ENCODE data around the gene MASP1.

MASP1 gene

GRCh38 chr3:187252311-187252710 is 39.2 kb downstream of the MASP1 start:
- no peaks in the 10 kb centered on the region for H4K20me1 ChIP-seq (ENCODE audit: insufficient read depth, low read length)
- TF ChIP-seq EZH2 (IDR thresholded peaks at IDR 0.05; ENCODE audit: borderline replicate concordance, low read length): no peak
- TF ChIP-seq CTCF (IDR thresholded peaks at IDR 0.05; ENCODE audit: low read length): no peak
- H3K9me2 ChIP-seq (ENCODE audit: low read depth, low read length): no peaks in the 10 kb centered on the region
- H3F3A ChIP-seq (ENCODE audit: insufficient read depth, low read length): no peaks in the 10 kb centered on the region
- no peaks in the 10 kb centered on the region for H3K79me2 ChIP-seq (ENCODE audit: insufficient read depth, low read length)
- H3K27me3 ChIP-seq (ENCODE audit: insufficient read depth, low read length): 0 out of 2 replicates have a peak, but pooled peaks cover 4% of the 10 kb centered on the region
- no peak overlapping the region for H3K27ac ChIP-seq (ENCODE audit: low read depth, low read length, poor library complexity, severe bottlenecking)
- H3K4me2 ChIP-seq (ENCODE audit: low read length): no peak overlapping the region
- no peaks in the 10 kb centered on the region for H3K4me1 ChIP-seq (ENCODE audit: insufficient read depth, low read length, severe bottlenecking)
- H3K9me3 ChIP-seq (ENCODE audit: low read length): no peaks in the 10 kb centered on the region
- H3K36me3 ChIP-seq (ENCODE audit: insufficient read depth, low read length): no peaks in the 10 kb centered on the region
- H3K9ac ChIP-seq (ENCODE audit: low read length): no peak overlapping the region
- no peak overlapping the region for H2AFZ ChIP-seq (ENCODE audit: low read length)
- H3K4me3 ChIP-seq (ENCODE audit: low read depth, low read length, poor library complexity, severe bottlenecking): no peak overlapping the region

- H3F3A ChIP-seq (ENCODE audit: insufficient read depth, low read length): no peaks in the 10 kb centered on the region
- no peaks in the 10 kb centered on the region for H3K9me3 ChIP-seq (ENCODE audit: low read length)
- no peaks in the 10 kb centered on the region for H4K20me1 ChIP-seq (ENCODE audit: insufficient read depth, low read length)
- H3K79me2 ChIP-seq (ENCODE audit: insufficient read depth, low read length): no peaks in the 10 kb centered on the region
- H2AFZ ChIP-seq (ENCODE audit: low read length): no peak overlapping the region
- H3K4me3 ChIP-seq (ENCODE audit: low read depth, low read length, poor library complexity, severe bottlenecking): no peak overlapping the region
- no peak overlapping the region for H3K4me2 ChIP-seq (ENCODE audit: low read length)
- no peaks in the 10 kb centered on the region for H3K9me2 ChIP-seq (ENCODE audit: low read depth, low read length)
- H3K4me1 ChIP-seq (ENCODE audit: insufficient read depth, low read length, severe bottlenecking): no peaks in the 10 kb centered on the region
- 0 out of 2 replicates have a peak, but pooled peaks cover 4% of the 10 kb centered on the region for H3K27me3 ChIP-seq (ENCODE audit: insufficient read depth, low read length)
- no peak overlapping the region for H3K27ac ChIP-seq (ENCODE audit: low read depth, low read length, poor library complexity, severe bottlenecking)
- no peaks in the 10 kb centered on the region for H3K36me3 ChIP-seq (ENCODE audit: insufficient read depth, low read length)
- no peak for TF ChIP-seq CTCF (IDR thresholded peaks at IDR 0.05; ENCODE audit: low read length)
- TF ChIP-seq EZH2 (IDR thresholded peaks at IDR 0.05; ENCODE audit: borderline replicate concordance, low read length): no peak
- H3K9ac ChIP-seq (ENCODE audit: low read length): no peak overlapping the region
These were observed 39.9 kb downstream of the MASP1 start for GRCh38 chr3:187251599-187251998.

GRCh38 chr3:187247398-187247797 is 44.1 kb downstream of the MASP1 start:
- Histone ChIP-seq H3K27ac (ENCODE audit: low read depth, low read length, poor library complexity, severe bottlenecking) (no peak overlapping the region), H3K9me2 (ENCODE audit: low read depth, low read length) (no peaks in the 10 kb centered on the region), H3K4me1 (ENCODE audit: insufficient read depth, low read length, severe bottlenecking) (no peaks in the 10 kb centered on the region), H3K4me3 (ENCODE audit: low read depth, low read length, poor library complexity, severe bottlenecking) (no peak overlapping the region), H3K36me3 (ENCODE audit: insufficient read depth, low read length) (no peaks in the 10 kb centered on the region), H3F3A (ENCODE audit: insufficient read depth, low read length) (no peaks in the 10 kb centered on the region), H4K20me1 (ENCODE audit: insufficient read depth, low read length) (no peaks in the 10 kb centered on the region), H3K9me3 (ENCODE audit: low read length) (no peaks in the 10 kb centered on the region), H3K79me2 (ENCODE audit: insufficient read depth, low read length) (no peaks in the 10 kb centered on the region), H3K27me3 (ENCODE audit: insufficient read depth, low read length) (0 out of 2 replicates have a peak, but pooled peaks cover 4% of the 10 kb centered on the region), H3K9ac (ENCODE audit: low read length) (no peak overlapping the region), H2AFZ (ENCODE audit: low read length) (no peak overlapping the region), H3K4me2 (ENCODE audit: low read length) (no peak overlapping the region)
- no peak for TF ChIP-seq CTCF (IDR thresholded peaks at IDR 0.05; ENCODE audit: low read length)
